ENCODE data around the gene GUK1. TPM values are rescaled to one million over a fixed set of nuclear protein-coding genes. Genes with fewer than 3 reads are reported as not detected.

The GUK1 gene
- polyA plus RNA-seq, 1 experiment: 177 TPM

DNA sequence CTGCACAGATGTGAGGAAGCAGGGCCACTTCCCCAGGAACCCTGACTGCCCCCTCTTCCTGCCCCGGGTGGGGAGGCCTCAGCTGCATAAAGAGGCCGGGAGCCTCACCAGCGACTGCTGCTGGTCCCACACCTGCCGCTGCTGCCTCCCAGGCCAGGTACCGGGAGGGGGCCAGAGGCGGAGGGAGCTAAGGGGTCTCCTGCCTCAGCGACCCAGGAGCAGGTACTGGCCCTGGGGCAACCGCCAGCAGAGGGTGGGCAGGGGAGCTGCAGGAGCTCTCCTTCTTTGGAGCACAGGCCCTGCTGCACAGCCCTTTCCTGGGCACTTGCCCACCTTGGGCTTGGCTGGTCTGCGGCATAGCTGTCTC is 16.4 kb downstream of the GUK1 start:
- CTCF ChIA-PET: no interaction called here
- Histone ChIP-seq H3K27ac (ENCODE audit: low read depth, low read length) (no peak overlapping the region), H3K4me3 (ENCODE audit: low read depth, low read length) (no peak overlapping the region), H3K9me3 (ENCODE audit: control insufficient read depth, insufficient read depth, low read length) (peaks cover 3% of the 10 kb centered on the region; the same call in 1 of the 2 replicates), H3K27me3 (ENCODE audit: control insufficient read depth, insufficient read depth, low read length) (peaks cover 4% of the 10 kb centered on the region)
- TF ChIP-seq CTCF (IDR thresholded peaks at IDR 0.05; ENCODE audit: low read depth, low read length): no peak
- no peak for DNase-seq (ENCODE audit: low read depth, low spot score)
- POLR2A ChIA-PET: interaction anchor here (2.4 kb wide), 1 partner anchor 9 kb away, joined by 7 read pairs; the partner anchor contains the start of gene IBA57

- POLR2A ChIA-PET: interaction anchor here (2.4 kb wide), 1 partner anchor 9 kb away, joined by 7 read pairs; the partner anchor contains the start of gene IBA57
- CTCF ChIA-PET: interaction anchor here (0.6 to 1.0 kb wide), 2 partner anchors 8 to 22 kb away, joined by 3 to 4 read pairs; partner anchors contain the start of gene IBA57
- TF ChIP-seq CTCF (IDR thresholded peaks at IDR 0.05; ENCODE audit: low read depth, low read length): no peak
- Histone ChIP-seq H3K9me3 (ENCODE audit: control insufficient read depth, insufficient read depth, low read length) (peaks cover 3% of the 10 kb centered on the region; the same call in 1 of the 2 replicates), H3K27ac (ENCODE audit: low read depth, low read length) (no peak overlapping the region), H3K4me3 (ENCODE audit: low read depth, low read length) (no peak overlapping the region), H3K27me3 (ENCODE audit: control insufficient read depth, insufficient read depth, low read length) (peaks cover 4% of the 10 kb centered on the region)
- DNase-seq (ENCODE audit: low read depth, low spot score): no peak
Measured at GRCh38 chr1:228156941-228157728, 17.1 kb downstream of the GUK1 start.

DNA sequence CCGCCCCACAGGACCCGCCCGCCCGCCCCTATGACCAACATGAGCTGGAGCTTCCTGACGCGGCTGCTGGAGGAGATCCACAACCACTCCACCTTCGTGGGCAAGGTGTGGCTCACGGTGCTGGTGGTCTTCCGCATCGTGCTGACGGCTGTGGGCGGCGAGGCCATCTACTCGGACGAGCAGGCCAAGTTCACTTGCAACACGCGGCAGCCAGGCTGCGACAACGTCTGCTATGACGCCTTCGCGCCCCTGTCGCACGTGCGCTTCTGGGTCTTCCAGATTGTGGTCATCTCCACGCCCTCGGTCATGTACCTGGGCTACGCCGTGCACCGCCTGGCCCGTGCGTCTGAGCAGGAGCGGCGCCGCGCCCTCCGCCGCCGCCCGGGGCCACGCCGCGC is 17.6 kb downstream of the GUK1 start:
- Histone ChIP-seq H3K9me3 (ENCODE audit: control insufficient read depth, insufficient read depth, low read length) (peaks cover 3% of the 10 kb centered on the region; the same call in 1 of the 2 replicates), H3K27me3 (ENCODE audit: control insufficient read depth, insufficient read depth, low read length) (peaks cover 4% of the 10 kb centered on the region), H3K4me3 (ENCODE audit: low read depth, low read length) (no peak overlapping the region), H3K27ac (ENCODE audit: low read depth, low read length) (no peak overlapping the region)
- no peak for DNase-seq (ENCODE audit: low read depth, low spot score)
- no peak for TF ChIP-seq CTCF (IDR thresholded peaks at IDR 0.05; ENCODE audit: low read depth, low read length)
- ChIA-PET CTCF (interaction anchor here (0.6 to 1.0 kb wide), 2 partner anchors 8 to 22 kb away, joined by 3 to 4 read pairs; partner anchors contain the start of gene IBA57), POLR2A (interaction anchor here (2.4 kb wide), 1 partner anchor 8 kb away, joined by 7 read pairs; the partner anchor contains the start of gene IBA57)

GRCh38 chr1:228158151-228159007 is 18.3 kb downstream of the GUK1 start:
- Histone ChIP-seq H3K4me3 (ENCODE audit: low read depth, low read length) (no peak overlapping the region), H3K27me3 (ENCODE audit: control insufficient read depth, insufficient read depth, low read length) (peaks cover 4% of the 10 kb centered on the region), H3K9me3 (ENCODE audit: control insufficient read depth, insufficient read depth, low read length) (peaks cover 3% of the 10 kb centered on the region; the same call in 1 of the 2 replicates), H3K27ac (ENCODE audit: low read depth, low read length) (no peak overlapping the region)
- DNase-seq (ENCODE audit: low read depth, low spot score): no peak
- CTCF ChIA-PET: interaction anchor here (0.6 to 1.0 kb wide), 2 partner anchors 7 to 23 kb away, joined by 3 to 4 read pairs; partner anchors contain the start of gene IBA57
- POLR2A ChIA-PET: no interaction called here
- TF ChIP-seq CTCF (IDR thresholded peaks at IDR 0.05; ENCODE audit: low read depth, low read length): no peak
